ENCODE measurements around the gene ARL15. TPM values are rescaled to one million over a fixed set of nuclear protein-coding genes. Genes with fewer than 3 reads are reported as not detected.

The ARL15 gene
- total RNA-seq, 1 experiment from 2014 or later = 6.9 TPM

- H3K4me3 ChIP-seq (ENCODE audit: low read length) = no peak overlapping the region
- DNase-seq = no peak
- H3K9me3 ChIP-seq (ENCODE audit: low read length) = no peaks in the 10 kb centered on the region
- intact Hi-C loops (cut with micrococcal nuclease) = no loop called here
- no peaks in the 10 kb centered on the region for H4K20me1 ChIP-seq (ENCODE audit: low read length)
- H3K4me2 ChIP-seq (ENCODE audit: low read length) = no peak overlapping the region
- no peak overlapping the region for H3K9ac ChIP-seq (ENCODE audit: low read length)
- ChIA-PET CTCF (no interaction called here), POLR2A (ENCODE audit: unreplicated experiment) (no interaction called here)
- no peak overlapping the region for H2AFZ ChIP-seq (ENCODE audit: low read length)
- H3K27ac ChIP-seq (ENCODE audit: low read length) = no peak overlapping the region
- no peaks in the 10 kb centered on the region for H3K36me3 ChIP-seq (ENCODE audit: low read depth, low read length)
- no peaks in the 10 kb centered on the region for H3K79me2 ChIP-seq (ENCODE audit: low read length)
- TF ChIP-seq EZH2 (IDR thresholded peaks at IDR 0.05; ENCODE audit: low read length, unreplicated experiment) = no peak
- no peak for TF ChIP-seq EZH2phosphoT487 (IDR thresholded peaks at IDR 0.05; ENCODE audit: borderline replicate concordance, low read length)
- no peak for TF ChIP-seq CTCF (conservative IDR thresholded peaks at IDR 0.05; ENCODE audit: low read depth, low read length)
- no peaks in the 10 kb centered on the region for H3K27me3 ChIP-seq (ENCODE audit: low read length)
- no TSS peak for BruUV-seq (replicated peaks)
- no peak for ATAC-seq
- no peaks in the 10 kb centered on the region for H3K9me2 ChIP-seq (replicated peaks; ENCODE audit: low read length)
- H3K4me1 ChIP-seq (ENCODE audit: insufficient read depth, low read length) = no peaks in the 10 kb centered on the region
- no peaks in the 10 kb centered on the region for H3F3A ChIP-seq (ENCODE audit: low read length, unreplicated experiment)
These were observed 151.1 kb downstream of the ARL15 start for GRCh38 chr5:54159153-54159892.

- Histone ChIP-seq H3K79me2 (ENCODE audit: low read length) (no peaks in the 10 kb centered on the region), H3K9me3 (ENCODE audit: low read length) (no peaks in the 10 kb centered on the region), H3K4me3 (ENCODE audit: low read length) (no peak overlapping the region), H3K4me1 (ENCODE audit: insufficient read depth, low read length) (no peaks in the 10 kb centered on the region), H3F3A (ENCODE audit: low read length, unreplicated experiment) (no peaks in the 10 kb centered on the region), H3K27ac (ENCODE audit: low read length) (no peak overlapping the region), H3K9ac (ENCODE audit: low read length) (no peak overlapping the region), H3K9me2 (replicated peaks; ENCODE audit: low read length) (no peaks in the 10 kb centered on the region), H4K20me1 (ENCODE audit: low read length) (no peaks in the 10 kb centered on the region), H3K36me3 (ENCODE audit: low read depth, low read length) (no peaks in the 10 kb centered on the region), H2AFZ (ENCODE audit: low read length) (no peak overlapping the region), H3K4me2 (ENCODE audit: low read length) (no peak overlapping the region), H3K27me3 (ENCODE audit: low read length) (no peaks in the 10 kb centered on the region)
- ATAC-seq = no peak
- no TSS peak for BruUV-seq (replicated peaks)
- intact Hi-C loops (cut with micrococcal nuclease) = no loop called here
- no peak for DNase-seq
- ChIA-PET POLR2A (ENCODE audit: unreplicated experiment) (no interaction called here), CTCF (no interaction called here)
- TF ChIP-seq EZH2 (IDR thresholded peaks at IDR 0.05; ENCODE audit: low read length, unreplicated experiment) (no peak), EZH2phosphoT487 (IDR thresholded peaks at IDR 0.05; ENCODE audit: borderline replicate concordance, low read length) (no peak), CTCF (conservative IDR thresholded peaks at IDR 0.05; ENCODE audit: low read depth, low read length) (no peak)
These were observed 153.8 kb downstream of the ARL15 start for GRCh38 chr5:54156577-54156976.

- TF ChIP-seq CTCF (conservative IDR thresholded peaks at IDR 0.05; ENCODE audit: low read depth, low read length) = no peak
- TF ChIP-seq EZH2 (IDR thresholded peaks at IDR 0.05; ENCODE audit: low read length, unreplicated experiment) = no peak
- TF ChIP-seq EZH2phosphoT487 (IDR thresholded peaks at IDR 0.05; ENCODE audit: borderline replicate concordance, low read length) = no peak
- intact Hi-C loops (cut with micrococcal nuclease) = no loop called here
- no TSS peak for BruUV-seq (replicated peaks)
- Histone ChIP-seq H2AFZ (ENCODE audit: low read length) (no peak overlapping the region), H3K27me3 (ENCODE audit: low read length) (no peaks in the 10 kb centered on the region), H3K27ac (ENCODE audit: low read length) (no peak overlapping the region), H3K4me1 (ENCODE audit: insufficient read depth, low read length) (no peaks in the 10 kb centered on the region), H3K79me2 (ENCODE audit: low read length) (no peaks in the 10 kb centered on the region), H3K36me3 (ENCODE audit: low read depth, low read length) (no peaks in the 10 kb centered on the region), H3K9ac (ENCODE audit: low read length) (no peak overlapping the region), H3K4me2 (ENCODE audit: low read length) (no peak overlapping the region), H3K9me2 (replicated peaks; ENCODE audit: low read length) (no peaks in the 10 kb centered on the region), H3K9me3 (ENCODE audit: low read length) (no peaks in the 10 kb centered on the region), H4K20me1 (ENCODE audit: low read length) (no peaks in the 10 kb centered on the region), H3K4me3 (ENCODE audit: low read length) (no peak overlapping the region), H3F3A (ENCODE audit: low read length, unreplicated experiment) (no peaks in the 10 kb centered on the region)
- ATAC-seq (no peak), DNase-seq (no peak)
- ChIA-PET CTCF (no interaction called here), POLR2A (ENCODE audit: unreplicated experiment) (no interaction called here)
These were observed 159.5 kb downstream of the ARL15 start for GRCh38 chr5:54150841-54151240.

Data from PC-3 (cell line).